ENCODE results near the gene RAD9B.
"Not testable (repeated sequence)": the region's sequence is repeated elsewhere in the genome, so short reads cannot be mapped to it uniquely, and the experiment has no call there.

Gene RAD9B

DNA sequence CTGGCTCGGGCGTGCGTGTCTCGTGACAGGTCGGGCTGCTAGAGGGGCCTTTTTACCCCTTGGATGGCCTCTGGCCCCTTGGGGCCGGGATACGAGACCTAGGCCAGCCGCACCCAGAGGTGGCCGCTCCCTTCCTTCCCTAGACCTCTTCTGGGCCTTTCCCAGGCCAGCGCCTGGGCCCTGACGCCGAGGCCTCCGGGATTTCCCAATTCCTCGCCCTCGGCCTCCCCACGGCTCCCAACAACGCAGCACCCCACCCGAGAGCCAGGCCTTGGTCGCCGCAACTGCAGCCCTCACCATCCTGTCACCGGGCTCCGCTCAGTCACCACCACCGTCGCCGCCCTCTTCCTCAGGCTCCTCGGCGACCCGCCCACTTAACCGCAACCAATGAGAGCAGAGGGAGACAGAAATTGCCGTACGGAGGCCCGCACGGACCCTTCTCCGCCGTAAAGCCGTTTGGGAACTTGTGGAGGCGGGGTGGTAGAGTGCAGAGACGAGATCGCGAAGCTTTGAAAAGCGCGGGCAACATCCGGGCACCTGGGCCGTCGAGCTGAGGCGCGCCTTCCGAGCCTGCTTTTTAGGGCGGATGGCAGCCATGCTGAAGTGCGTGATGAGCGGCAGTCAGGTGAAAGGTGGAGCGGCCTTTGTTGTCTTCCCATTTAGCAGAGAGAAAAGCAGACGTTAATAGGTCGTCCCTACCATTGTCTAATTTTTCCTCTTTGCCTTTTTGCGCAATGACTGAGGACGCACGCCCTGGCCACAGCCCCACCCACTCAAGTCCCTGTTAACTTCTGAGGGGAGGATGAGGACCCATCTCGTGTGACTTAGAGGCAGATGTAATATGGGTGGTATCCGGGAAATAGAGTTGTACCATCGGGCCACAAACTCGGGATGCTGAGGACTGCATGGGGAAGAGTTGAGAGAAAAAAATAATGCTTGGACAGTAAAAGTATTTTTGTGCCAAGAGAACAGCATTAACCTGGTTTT is at the start of gene RAD9B, which contains the start of gene VPS29:
TSS of gene RAD9B (plus strand) at position 580 of the 987 bp plus-strand sequence. CDS start at position 587, 7 bp downstream.
TSS of gene VPS29 (minus strand) at position 360 of the 987 bp plus-strand sequence. CDS start at position 300, 60 bp downstream.
- DNase-seq: peak; percentile 96 to 98

DNA sequence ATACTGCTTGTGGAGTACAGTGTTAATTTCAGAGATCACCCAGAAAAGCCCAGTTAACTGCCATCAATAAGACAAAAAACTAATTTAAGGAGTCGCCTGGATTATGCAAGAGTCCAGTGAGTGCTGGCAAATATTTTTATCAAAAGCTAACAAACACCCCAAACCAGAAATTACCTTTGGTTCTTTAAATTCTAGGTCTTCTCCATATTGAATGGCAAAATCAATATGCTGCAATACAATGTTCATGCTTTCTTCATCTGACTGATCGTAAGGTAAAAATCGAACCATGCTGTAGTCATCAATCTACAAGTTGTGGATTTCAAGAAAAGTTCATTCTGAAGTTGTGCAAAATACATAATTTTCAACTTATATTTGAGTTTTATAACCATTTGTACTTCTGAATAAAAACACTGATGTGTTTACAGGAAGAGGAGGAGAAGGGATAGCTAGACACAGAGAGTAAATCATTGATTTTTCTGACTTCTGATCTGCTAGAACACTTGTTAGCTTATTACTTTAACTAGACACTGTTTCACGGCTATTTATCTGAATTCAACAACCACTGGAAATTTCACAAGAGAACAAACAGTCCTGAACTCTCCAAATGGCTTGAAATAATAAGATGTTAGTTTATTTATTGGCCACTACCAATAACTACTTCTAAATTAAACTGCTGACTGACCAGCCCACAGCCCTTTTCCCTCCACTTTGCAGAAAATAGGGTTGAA is 48.4 kb upstream of the RAD9B start:
- DNase-seq: no peak

DNA sequence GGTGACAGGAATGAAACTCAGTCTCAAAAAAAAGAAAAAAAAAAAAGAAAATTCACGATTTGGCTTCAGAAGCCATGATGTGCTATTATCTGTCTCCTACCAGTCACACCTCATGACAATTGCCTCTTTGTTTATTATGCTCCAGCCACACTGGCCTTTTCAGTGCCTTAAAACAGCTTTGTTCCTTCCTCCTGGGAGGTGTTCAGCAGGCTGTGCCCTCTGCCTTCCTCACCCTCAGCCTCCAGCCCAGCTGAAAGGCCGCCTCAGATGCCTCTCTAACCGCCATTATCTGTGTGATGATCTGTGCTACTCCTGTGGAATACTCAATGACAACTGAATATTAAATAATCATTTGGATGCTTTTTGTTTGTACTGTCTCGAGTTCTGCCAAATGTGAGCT is 43.4 kb upstream of the RAD9B start:
- DNase-seq: no peak

DNA sequence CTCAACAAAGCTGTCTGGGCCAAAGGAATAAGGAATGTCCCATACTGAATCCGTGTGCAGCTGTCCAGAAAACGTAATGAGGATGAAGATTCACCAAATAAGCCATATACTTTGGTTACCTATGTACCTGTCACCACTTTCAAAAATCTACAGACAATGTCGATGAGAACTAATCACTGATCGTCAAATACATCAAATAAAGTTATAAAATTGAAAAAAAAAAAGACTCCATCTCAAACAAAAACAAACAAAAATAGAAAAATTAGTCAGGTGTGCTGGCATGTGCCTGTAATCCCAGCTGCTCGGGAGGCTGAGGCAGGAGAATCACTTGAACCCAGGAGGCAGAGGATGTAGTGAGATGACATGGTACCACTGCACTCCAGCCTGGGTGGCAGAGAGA is 40.9 kb upstream of the RAD9B start:
- DNase-seq: not testable (repeated sequence)

GRCh38 chr12:110465024-110465423 is 37.1 kb upstream of the RAD9B start:
- DNase-seq: no peak

DNA sequence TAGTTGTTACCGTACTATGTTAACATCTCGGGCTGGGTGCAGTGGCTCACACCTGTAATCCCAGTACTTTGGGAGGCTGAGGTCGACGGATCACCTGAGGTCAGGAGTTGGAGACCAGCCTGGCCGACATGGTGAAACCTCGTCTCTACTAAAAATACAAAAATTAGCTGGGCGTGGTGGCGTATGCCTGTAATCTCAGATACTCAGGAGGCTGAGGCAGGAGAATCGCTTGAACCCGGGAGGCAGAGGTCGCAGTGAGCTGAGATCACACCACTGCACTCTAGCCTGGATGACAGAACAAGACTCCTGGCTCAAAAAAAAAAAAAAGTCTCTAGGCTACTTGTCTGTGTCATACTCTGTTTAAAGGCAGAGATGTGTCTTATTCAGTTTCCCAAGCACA is 36.4 kb upstream of the RAD9B start:
- DNase-seq: not testable (repeated sequence)

GRCh38 chr12:110466791-110467190 is 35.3 kb upstream of the RAD9B start:
- no peak for DNase-seq

DNA sequence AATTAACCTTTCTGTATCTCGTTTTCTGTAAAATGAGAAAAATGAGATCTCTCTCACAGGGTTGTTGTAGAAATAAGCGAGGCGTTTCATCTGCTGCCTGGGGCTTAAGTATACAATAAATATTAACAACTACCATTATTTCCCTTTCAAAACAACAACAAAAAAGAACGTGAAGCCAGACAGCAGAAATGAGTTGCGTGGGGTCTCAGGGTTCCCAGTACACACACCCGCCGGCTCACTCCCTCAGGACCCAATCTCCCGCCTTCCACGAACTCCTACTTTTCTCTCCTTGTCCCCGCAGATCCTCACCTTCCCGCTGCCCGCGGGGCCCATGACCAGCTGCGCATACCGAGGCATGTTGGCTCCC is 34.3 kb upstream of the RAD9B start:
- no peak for DNase-seq

- peak; percentile 97 to 99 for DNase-seq
Observed at GRCh38 chr12:110468214-110469048, 33.7 kb upstream of the RAD9B start, which contains the start of the genes FAM216A and GPN3. TSS of gene FAM216A (plus strand) at chr12:110468845. CDS start at chr12:110468876, 31 bp downstream. TSS of gene GPN3 (minus strand) at chr12:110468257. CDS start at chr12:110468203, 54 bp downstream.

- no peak for DNase-seq
Observed at GRCh38 chr12:110475426-110475825, 26.7 kb upstream of the RAD9B start.

- no peak for DNase-seq
Observed at GRCh38 chr12:110498984-110499706, 3.0 kb upstream of the RAD9B start.

- DNase-seq: peak; percentile 43 to 75
Observed at GRCh38 chr12:110501399-110501751, 756 bp upstream of the RAD9B start.

DNA sequence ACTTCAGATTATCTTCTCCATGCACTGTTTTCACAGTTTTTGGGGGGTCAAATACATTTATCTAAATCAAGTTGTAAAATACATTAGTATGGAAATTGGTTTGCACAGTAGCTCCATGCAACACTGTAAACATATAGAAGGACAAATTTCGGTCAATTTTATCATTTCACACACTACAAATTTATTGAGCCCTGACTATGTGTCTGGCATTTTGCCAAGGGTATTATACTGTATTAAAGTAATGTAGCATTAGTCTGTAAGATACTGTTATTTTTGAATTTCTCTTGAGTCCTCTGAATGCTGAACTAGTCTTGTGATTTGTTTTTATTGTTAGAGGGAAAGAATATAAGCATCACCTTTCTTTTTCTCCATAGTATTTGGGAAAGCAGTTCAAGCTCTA is 1.3 kb downstream of the RAD9B start:
- no peak for DNase-seq

- DNase-seq: no peak
Observed at GRCh38 chr12:110505332-110505731, 3.2 kb downstream of the RAD9B start.

- no peak for DNase-seq
Observed at GRCh38 chr12:110508071-110508586, 6.0 kb downstream of the RAD9B start.

- no peak for DNase-seq
Observed at GRCh38 chr12:110513842-110514241, 11.7 kb downstream of the RAD9B start.

GRCh38 chr12:110514363-110514762 is 12.2 kb downstream of the RAD9B start:
- no peak for DNase-seq

DNA sequence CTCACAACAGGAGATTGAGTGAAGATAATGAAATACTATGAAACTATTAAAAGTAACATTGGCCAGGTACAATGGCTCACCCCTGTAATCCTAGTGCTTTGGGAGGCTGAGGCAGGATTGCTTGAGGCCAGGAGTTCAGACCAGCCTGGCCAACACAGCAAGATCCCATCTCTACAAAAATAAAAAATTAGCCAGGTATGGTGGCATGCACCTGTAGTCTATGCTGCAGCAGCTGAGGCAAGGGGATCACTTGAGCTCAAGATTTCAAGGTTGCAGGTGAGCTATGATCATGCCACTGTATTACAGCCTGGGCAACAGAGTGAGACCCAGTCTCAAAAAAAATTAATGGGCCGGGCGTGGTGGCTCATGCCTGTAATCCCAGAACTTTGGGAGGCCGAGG is 14.9 kb downstream of the RAD9B start:
- no peak for DNase-seq

DNA sequence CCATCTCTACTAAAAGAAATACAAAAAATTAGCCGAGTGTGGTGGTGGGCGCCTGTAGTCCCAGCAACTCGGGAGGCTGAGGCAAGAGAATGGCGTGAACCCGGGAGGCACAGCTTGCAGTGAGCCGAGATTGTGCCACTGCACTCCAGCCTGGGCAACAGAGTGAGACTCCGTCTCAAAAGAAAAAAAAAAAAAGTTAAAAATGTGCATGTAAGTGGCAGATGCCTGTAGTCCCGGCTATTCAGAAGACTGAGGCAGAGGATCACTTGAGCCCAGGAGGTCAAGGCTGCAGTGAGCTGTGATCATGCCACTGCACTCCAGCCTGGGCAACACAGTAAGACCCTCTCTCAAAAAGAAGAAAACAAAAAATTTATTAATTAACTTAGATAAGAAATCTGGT is 15.9 kb downstream of the RAD9B start:
- DNase-seq: not testable (repeated sequence)

GRCh38 chr12:110520876-110521712 is 19.0 kb downstream of the RAD9B start:
- not testable (repeated sequence) for DNase-seq

Data from NCI-H526 (cell line).